ENCODE measurements around the gene TMEM150B. TPM values are rescaled to one million over a fixed set of nuclear protein-coding genes. Genes with fewer than 3 reads are reported as not detected.

The TMEM150B gene
- total RNA-seq, 1 experiment from 2014 or later, result not detected

DNA sequence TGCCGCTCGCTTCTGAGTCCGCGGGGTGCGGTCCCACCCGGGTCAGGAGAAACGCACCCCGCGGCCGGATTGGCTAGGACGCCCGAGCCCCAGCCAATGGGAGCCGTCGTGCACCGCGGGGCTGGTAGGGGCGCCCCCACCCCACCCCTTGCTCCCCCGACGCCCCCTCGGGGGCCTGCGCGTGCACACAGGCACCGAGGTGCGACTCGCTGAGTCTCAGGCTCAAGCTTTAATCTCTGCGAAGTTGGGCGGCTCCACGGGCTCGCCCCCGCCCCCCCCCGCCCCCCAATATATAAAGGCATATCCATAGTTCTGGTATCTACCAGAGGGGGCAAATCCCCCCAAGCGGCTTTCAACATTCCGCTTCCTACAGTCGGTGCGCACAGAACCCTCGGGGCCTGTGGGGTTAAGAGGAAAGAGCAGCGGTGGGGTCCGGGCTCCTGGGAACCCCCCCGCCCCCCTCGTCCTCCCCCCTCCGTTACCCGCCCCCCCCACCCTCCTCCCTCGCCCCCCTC lies 29.6 kb upstream of the TMEM150B start, which contains the start of gene COX6B2:
Gene COX6B2 (minus strand): TSS at position 22 of the 515 bp plus-strand sequence. CDS start 198 bp downstream, outside the sequence.
- Histone ChIP-seq H3K27me3 (ENCODE audit: insufficient read depth, low read depth) (peaks cover 5% of the 10 kb centered on the region), H3K9me2 (ENCODE audit: insufficient read depth) (no peaks in the 10 kb centered on the region), H3K4me1 (replicated peaks; ENCODE audit: insufficient read depth) (peaks cover 45% of the 10 kb centered on the region), H4K20me1 (ENCODE audit: insufficient read depth) (no peaks in the 10 kb centered on the region), H2AFZ (peak within 1 kb of the TSS; percentile 76), H3K27ac (no peak within 1 kb of the TSS), H3K36me3 (ENCODE audit: low read depth) (no peaks in the 10 kb centered on the region), H3K79me2 (ENCODE audit: low read depth) (no peaks in the 10 kb centered on the region), H3F3A (ENCODE audit: insufficient read depth, low read depth) (peaks cover 36% of the 10 kb centered on the region), H3K4me3 (peak within 1 kb of the TSS; percentile 72), H3K4me2 (peak within 1 kb of the TSS; percentile 89), H3K9me3 (ENCODE audit: insufficient read depth, low read depth) (no peaks in the 10 kb centered on the region)
- TF ChIP-seq EZH2 (IDR thresholded peaks at IDR 0.05; ENCODE audit: low read depth), result no peak
- TF ChIP-seq, protein P1, sequence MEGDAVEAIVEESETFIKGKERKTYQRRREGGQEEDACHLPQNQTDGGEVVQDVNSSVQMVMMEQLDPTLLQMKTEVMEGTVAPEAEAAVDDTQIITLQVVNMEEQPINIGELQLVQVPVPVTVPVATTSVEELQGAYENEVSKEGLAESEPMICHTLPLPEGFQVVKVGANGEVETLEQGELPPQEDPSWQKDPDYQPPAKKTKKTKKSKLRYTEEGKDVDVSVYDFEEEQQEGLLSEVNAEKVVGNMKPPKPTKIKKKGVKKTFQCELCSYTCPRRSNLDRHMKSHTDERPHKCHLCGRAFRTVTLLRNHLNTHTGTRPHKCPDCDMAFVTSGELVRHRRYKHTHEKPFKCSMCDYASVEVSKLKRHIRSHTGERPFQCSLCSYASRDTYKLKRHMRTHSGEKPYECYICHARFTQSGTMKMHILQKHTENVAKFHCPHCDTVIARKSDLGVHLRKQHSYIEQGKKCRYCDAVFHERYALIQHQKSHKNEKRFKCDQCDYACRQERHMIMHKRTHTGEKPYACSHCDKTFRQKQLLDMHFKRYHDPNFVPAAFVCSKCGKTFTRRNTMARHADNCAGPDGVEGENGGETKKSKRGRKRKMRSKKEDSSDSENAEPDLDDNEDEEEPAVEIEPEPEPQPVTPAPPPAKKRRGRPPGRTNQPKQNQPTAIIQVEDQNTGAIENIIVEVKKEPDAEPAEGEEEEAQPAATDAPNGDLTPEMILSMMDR (conservative IDR thresholded peaks at IDR 0.05), result no peak
- no peak for DNase-seq
- no TSS peak for BruUV-seq (replicated peaks)
- POLR2A ChIA-PET (ENCODE audit: unreplicated experiment), result no interaction called here
- CTCF ChIA-PET, result interaction anchor here (0.6 to 0.7 kb wide), 2 partner anchors 9 to 176 kb away, joined by 3 to 4 read pairs; no protein-coding TSS in a partner anchor
- intact Hi-C loops (cut with micrococcal nuclease; ENCODE audit: unreplicated experiment), result no loop called here

DNA sequence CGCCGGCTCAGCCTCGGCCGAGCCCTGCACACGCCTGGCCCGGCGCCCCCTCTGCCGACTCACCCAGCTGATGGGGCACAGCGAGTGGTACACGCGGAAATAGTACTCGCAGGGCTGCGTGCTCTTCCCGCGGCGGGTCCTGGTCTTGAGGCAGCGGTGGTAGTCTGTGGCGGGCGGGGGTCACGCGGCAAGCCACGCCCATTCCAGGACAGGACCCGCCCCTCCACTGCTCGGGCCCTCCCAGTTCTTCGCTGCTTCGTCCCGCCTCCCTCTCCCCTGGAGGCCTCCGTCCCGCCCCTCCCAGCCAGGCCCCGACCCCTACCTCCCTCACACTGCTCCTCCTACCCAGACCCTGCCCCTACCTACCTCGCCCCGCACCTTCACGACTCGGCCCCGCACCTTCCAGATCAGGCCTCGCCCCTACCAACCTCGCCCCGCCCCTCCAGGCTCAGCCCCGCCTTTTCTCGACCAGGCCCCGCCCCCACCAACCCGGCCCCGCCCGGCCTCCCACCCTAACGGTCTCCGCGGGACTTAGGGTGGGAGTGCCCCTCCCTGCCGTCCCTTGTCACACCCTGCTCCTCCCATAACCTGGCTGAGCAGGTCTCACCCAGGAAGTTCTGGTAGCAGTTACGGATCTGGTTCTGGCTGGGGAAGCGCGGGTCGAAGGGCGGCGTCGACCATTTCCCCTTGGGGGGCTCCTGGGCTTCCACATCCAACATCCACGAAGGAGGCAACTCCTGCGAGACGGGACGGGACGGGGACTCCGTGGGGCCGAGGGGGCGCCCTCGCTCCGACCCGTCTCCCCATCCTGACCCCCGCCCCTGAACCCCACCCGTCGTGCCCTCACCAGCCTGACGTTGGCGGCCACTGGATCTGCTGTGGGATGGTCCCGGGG lies 28.9 kb upstream of the TMEM150B start:
- intact Hi-C loops (cut with micrococcal nuclease; ENCODE audit: unreplicated experiment), result no loop called here

DNA sequence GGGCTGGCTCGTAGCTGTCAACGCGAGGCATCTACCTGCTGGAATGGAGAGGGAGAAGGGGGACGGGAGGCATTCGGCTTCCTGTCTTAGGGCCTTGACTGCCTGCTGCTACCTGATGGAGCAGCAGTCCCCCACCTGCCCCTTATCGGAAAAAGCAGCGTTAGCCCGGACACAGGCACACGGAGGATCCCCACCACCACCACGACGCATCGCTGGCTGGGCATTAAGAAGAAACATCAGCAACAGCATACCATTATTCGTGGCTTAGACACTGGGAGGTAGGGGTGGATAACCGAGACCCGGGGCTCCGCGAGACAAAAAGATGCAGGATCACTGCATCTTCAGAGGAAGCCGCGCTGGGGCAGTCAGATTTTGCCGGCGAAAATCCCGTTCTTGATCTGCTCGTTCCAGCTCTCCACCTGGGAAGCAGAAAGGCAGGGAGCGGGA lies 28.2 kb upstream of the TMEM150B start:
- Histone ChIP-seq H3K9me2 (ENCODE audit: insufficient read depth) (no peaks in the 10 kb centered on the region), H4K20me1 (ENCODE audit: insufficient read depth) (no peaks in the 10 kb centered on the region), H3K36me3 (ENCODE audit: low read depth) (no peaks in the 10 kb centered on the region), H3K4me1 (replicated peaks; ENCODE audit: insufficient read depth) (peaks cover 47% of the 10 kb centered on the region), H3K79me2 (ENCODE audit: low read depth) (no peaks in the 10 kb centered on the region), H3K9me3 (ENCODE audit: insufficient read depth, low read depth) (no peaks in the 10 kb centered on the region), H3K4me2 (peak overlapping the region; percentile 89), H3K27ac (no peak overlapping the region), H3K4me3 (peak overlapping the region; percentile 72), H2AFZ (peak overlapping the region; percentile 76), H3F3A (ENCODE audit: insufficient read depth, low read depth) (peaks cover 36% of the 10 kb centered on the region), H3K27me3 (ENCODE audit: insufficient read depth, low read depth) (peaks cover 5% of the 10 kb centered on the region)
- CTCF ChIA-PET, result interaction anchor here (0.9 kb wide), 1 partner anchor 52 kb away, joined by 4 read pairs; no protein-coding TSS in a partner anchor
- no peak for DNase-seq
- TF ChIP-seq, protein P1 (conservative IDR thresholded peaks at IDR 0.05), result no peak
- no peak for TF ChIP-seq EZH2 (IDR thresholded peaks at IDR 0.05; ENCODE audit: low read depth)
- POLR2A ChIA-PET (ENCODE audit: unreplicated experiment), result interaction anchor here (0.6 to 1.2 kb wide), 2 partner anchors 14 to 73 kb away, joined by 3 to 7 read pairs; partner anchors contain the start of genes HSPBP1 and KMT5C
- TSS peak; percentile 47 for BruUV-seq (replicated peaks)
- intact Hi-C loops (cut with micrococcal nuclease; ENCODE audit: unreplicated experiment), result no loop called here

More for the DNA sequence above, 28.9 kb upstream of the TMEM150B start:
- H3F3A ChIP-seq (ENCODE audit: insufficient read depth, low read depth), result peaks cover 36% of the 10 kb centered on the region
- no TSS peak for BruUV-seq (replicated peaks)
- POLR2A ChIA-PET (ENCODE audit: unreplicated experiment), result interaction anchor here (1.2 kb wide), 1 partner anchor 15 kb away, joined by 7 read pairs; the partner anchor contains the start of gene KMT5C
- H3K36me3 ChIP-seq (ENCODE audit: low read depth), result no peaks in the 10 kb centered on the region
- H3K9me2 ChIP-seq (ENCODE audit: insufficient read depth), result no peaks in the 10 kb centered on the region
- H3K9me3 ChIP-seq (ENCODE audit: insufficient read depth, low read depth), result no peaks in the 10 kb centered on the region
- peaks cover 47% of the 10 kb centered on the region for H3K4me1 ChIP-seq (replicated peaks; ENCODE audit: insufficient read depth)
- H4K20me1 ChIP-seq (ENCODE audit: insufficient read depth), result no peaks in the 10 kb centered on the region
- peak overlapping the region; percentile 72 for H3K4me3 ChIP-seq
- H3K27ac ChIP-seq, result no peak overlapping the region
- H2AFZ ChIP-seq, result peak overlapping the region; percentile 76
- peak overlapping the region; percentile 89 for H3K4me2 ChIP-seq
- TF ChIP-seq, protein P1 (conservative IDR thresholded peaks at IDR 0.05), result no peak
- no peak for TF ChIP-seq EZH2 (IDR thresholded peaks at IDR 0.05; ENCODE audit: low read depth)
- DNase-seq, result peak; percentile 52 to 85
- CTCF ChIA-PET, result interaction anchor here (0.6 to 0.9 kb wide), 3 partner anchors 9 to 176 kb away, joined by 3 to 4 read pairs (median 4); no protein-coding TSS in a partner anchor
- peaks cover 5% of the 10 kb centered on the region for H3K27me3 ChIP-seq (ENCODE audit: insufficient read depth, low read depth)
- H3K79me2 ChIP-seq (ENCODE audit: low read depth), result no peaks in the 10 kb centered on the region

Measured in PC-9 (cell line).